Stimulated activated CD4-positive, alpha-beta T cell treated with anti-CD3 and anti-CD28 coated beads, Interleukin-15, amount 100 ng/mL, for 24 hours (primary cell): ENCODE measurements around the gene NR3C2.
"Not testable (repeated sequence)": the region's sequence is repeated elsewhere in the genome, so short reads cannot be mapped to it uniquely, and the experiment has no call there.

Source experiments
- DNase-seq: peaks from one replicate; pipeline ENCODE4 v3.0.0-alpha.2; 2020

The NR3C2 gene

GRCh38 chr4:148207068-148207467, 235.1 kb downstream of the NR3C2 start:
- no peak for DNase-seq

- no peak for DNase-seq
Observed at GRCh38 chr4:148205476-148205875, 236.7 kb downstream of the NR3C2 start.

GRCh38 chr4:148204892-148205291, 237.3 kb downstream of the NR3C2 start:
- no peak for DNase-seq

- DNase-seq, result no peak
Observed at GRCh38 chr4:148204171-148204570, 238.0 kb downstream of the NR3C2 start.

- DNase-seq, result no peak
Observed at GRCh38 chr4:148203056-148203898, 238.9 kb downstream of the NR3C2 start.

- DNase-seq, result no peak
Observed at GRCh38 chr4:148200960-148201359, 241.3 kb downstream of the NR3C2 start.

GRCh38 chr4:148196164-148196563, 246.1 kb downstream of the NR3C2 start:
- no peak for DNase-seq

- DNase-seq, result no peak
Observed at GRCh38 chr4:148192526-148192925, 249.7 kb downstream of the NR3C2 start.

- DNase-seq, result not testable (repeated sequence)
Observed at GRCh38 chr4:148187454-148188222, 254.6 kb downstream of the NR3C2 start.

GRCh38 chr4:148184922-148185321, 257.3 kb downstream of the NR3C2 start:
- DNase-seq, result no peak

- no peak for DNase-seq
Observed at GRCh38 chr4:148182230-148182911, 259.8 kb downstream of the NR3C2 start.

GRCh38 chr4:148173397-148174017, 268.7 kb downstream of the NR3C2 start:
- DNase-seq, result no peak

- DNase-seq, result no peak
Observed at GRCh38 chr4:148171596-148171995, 270.6 kb downstream of the NR3C2 start.

GRCh38 chr4:148170408-148171365, 271.5 kb downstream of the NR3C2 start:
- DNase-seq, result no peak

GRCh38 chr4:148166132-148166591, 276.1 kb downstream of the NR3C2 start:
- DNase-seq, result no peak

- no peak for DNase-seq
Observed at GRCh38 chr4:148164557-148164956, 277.7 kb downstream of the NR3C2 start.

GRCh38 chr4:148162991-148163390, 279.2 kb downstream of the NR3C2 start:
- no peak for DNase-seq

GRCh38 chr4:148162519-148162918, 279.7 kb downstream of the NR3C2 start:
- DNase-seq, result no peak

- DNase-seq, result no peak
Observed at GRCh38 chr4:148161601-148162000, 280.6 kb downstream of the NR3C2 start.

GRCh38 chr4:148159793-148160192, 282.4 kb downstream of the NR3C2 start:
- no peak for DNase-seq

GRCh38 chr4:148154769-148155168, 287.4 kb downstream of the NR3C2 start:
- no peak for DNase-seq
